Skin epidermis (tissue), 12 donors: ENCODE results near the gene MUC4.
A peak's percentile ranks its signal among the peaks of the same experiment; 100 is the strongest.

Source experiments
- H3K27ac ChIP-seq, 21 experiments: fragments of 200-600 bp; sonication (generic) in 11 of 21; one replicate each; pipeline ENCODE4 v1.5.0; 2020; ENCODE audit warnings: mild to moderate bottlenecking in 3 of 21, inconsistent platforms in 2 of 21, moderate library complexity in 2 of 21
- H3K4me3 ChIP-seq, 7 experiments: fragments of 200-600 bp; sonication (generic) in 2 of 7; one replicate each; pipeline ENCODE4 v1.5.0; 2020; ENCODE audit warnings: inconsistent platforms in 2 of 7, mild to moderate bottlenecking in 2 of 7, moderate library complexity in 1 of 7

MUC4 gene

GRCh38 chr3:195811756-195812155 lies at the start of gene MUC4:
MUC4 (minus strand) TSS chr3:195811929; CDS start chr3:195811817, 112 bp downstream.
- no peak within 1 kb of the TSS for H3K27ac ChIP-seq
- no peak within 1 kb of the TSS for H3K4me3 ChIP-seq

GRCh38 chr3:195860456-195860855 lies 48.7 kb upstream of the MUC4 start:
- H3K27ac ChIP-seq = no peak overlapping the region
- H3K4me3 ChIP-seq = no peak overlapping the region

- Histone ChIP-seq H3K27ac (peak overlapping the region in 2 of 21 experiments; percentile 30 to 63), H3K4me3 (no peak overlapping the region)
These were observed 48.2 kb upstream of the MUC4 start for GRCh38 chr3:195859846-195860411.

GRCh38 chr3:195859061-195859845 lies 47.5 kb upstream of the MUC4 start:
- Histone ChIP-seq H3K27ac (peak overlapping the region in 2 of 21 experiments; percentile 30 to 63), H3K4me3 (no peak overlapping the region)

GRCh38 chr3:195856410-195857084 lies 44.8 kb upstream of the MUC4 start:
- Histone ChIP-seq H3K27ac (no peak overlapping the region), H3K4me3 (no peak overlapping the region)

- no peak overlapping the region for H3K4me3 ChIP-seq
These were observed 44.0 kb upstream of the MUC4 start for GRCh38 chr3:195855471-195856409.

GRCh38 chr3:195854628-195855294 lies 43.0 kb upstream of the MUC4 start:
- Histone ChIP-seq H3K4me3 (no peak overlapping the region), H3K27ac (peak overlapping the region in 1 of 21 experiments; percentile 49)

More at GRCh38 chr3:195855471-195856409, 44.0 kb upstream of the MUC4 start:
- H3K27ac ChIP-seq = no peak overlapping the region

- Histone ChIP-seq H3K27ac (no peak overlapping the region), H3K4me3 (no peak overlapping the region)
These were observed 42.3 kb upstream of the MUC4 start for GRCh38 chr3:195853996-195854395.

- Histone ChIP-seq H3K4me3 (no peak overlapping the region), H3K27ac (no peak overlapping the region)
These were observed 41.3 kb upstream of the MUC4 start for GRCh38 chr3:195853036-195853435.

- H3K4me3 ChIP-seq = no peak overlapping the region
These were observed 39.3 kb upstream of the MUC4 start for GRCh38 chr3:195850857-195851543.

GRCh38 chr3:195849322-195850074 lies 37.8 kb upstream of the MUC4 start:
- Histone ChIP-seq H3K4me3 (no peak overlapping the region), H3K27ac (no peak overlapping the region)

More at GRCh38 chr3:195850857-195851543, 39.3 kb upstream of the MUC4 start:
- no peak overlapping the region for H3K27ac ChIP-seq

- no peak overlapping the region for H3K4me3 ChIP-seq
- H3K27ac ChIP-seq = no peak overlapping the region
These were observed 35.6 kb upstream of the MUC4 start for GRCh38 chr3:195847055-195847950.

- no peak overlapping the region for H3K4me3 ChIP-seq
- H3K27ac ChIP-seq = no peak overlapping the region
These were observed 33.8 kb upstream of the MUC4 start for GRCh38 chr3:195845483-195845882.

- H3K27ac ChIP-seq = no peak overlapping the region
- no peak overlapping the region for H3K4me3 ChIP-seq
These were observed 33.0 kb upstream of the MUC4 start for GRCh38 chr3:195844671-195845218.

GRCh38 chr3:195839260-195840010 lies 27.7 kb upstream of the MUC4 start:
- no peak overlapping the region for H3K27ac ChIP-seq
- H3K4me3 ChIP-seq = no peak overlapping the region

- Histone ChIP-seq H3K4me3 (no peak overlapping the region), H3K27ac (no peak overlapping the region)
These were observed 27.0 kb upstream of the MUC4 start for GRCh38 chr3:195838714-195839113.
